NCI-H187 (cell line): Measurements from ENCODE around the gene PTPN18.

ENCODE experiments used
- DNase-seq, 2 experiments: peaks; one replicate each; lab custom pipeline; 2025; lab: John Stamatoyannopoulos, UW

PTPN18 gene

DNA sequence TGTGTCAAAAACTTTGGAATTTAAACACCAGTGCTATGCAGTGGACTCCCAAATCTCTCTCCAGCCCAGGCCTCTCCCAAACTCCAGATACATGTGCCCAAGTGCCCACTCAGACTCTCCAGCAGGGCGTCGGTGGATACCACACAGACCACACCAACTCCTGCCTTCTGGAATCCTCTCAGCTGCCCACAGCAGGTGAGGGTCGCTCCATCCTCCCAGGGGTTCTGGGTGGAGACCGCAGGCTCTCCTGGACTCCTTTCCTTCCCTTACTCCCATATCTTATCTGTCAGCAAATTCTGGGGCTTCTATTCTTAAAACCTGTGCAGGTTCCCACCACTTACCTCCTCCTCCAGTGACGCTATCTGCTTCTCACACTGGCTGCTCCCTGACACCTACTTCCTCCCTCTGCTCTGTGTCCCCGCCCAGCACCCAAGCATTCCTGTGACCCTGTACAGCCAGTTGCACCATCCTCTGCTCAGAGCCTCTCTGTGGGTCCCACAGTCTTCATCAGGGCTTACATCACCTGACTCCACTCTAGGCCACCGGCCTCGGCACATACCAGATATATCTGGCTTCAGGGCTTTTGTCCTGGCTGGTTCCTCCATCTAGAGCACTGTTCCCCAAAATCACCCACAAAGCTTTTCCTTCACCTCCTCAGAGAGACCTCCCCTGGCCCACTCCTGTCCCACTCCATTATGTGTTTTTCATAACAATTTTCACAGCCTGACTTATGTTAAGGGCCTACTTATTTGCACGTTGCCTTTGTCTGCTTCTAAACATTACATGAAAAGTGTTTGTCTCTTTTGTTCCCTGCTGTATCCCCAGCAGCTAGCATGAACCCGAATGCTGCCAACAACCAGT is 15.7 kb upstream of the PTPN18 start:
- DNase-seq = no peak

DNA sequence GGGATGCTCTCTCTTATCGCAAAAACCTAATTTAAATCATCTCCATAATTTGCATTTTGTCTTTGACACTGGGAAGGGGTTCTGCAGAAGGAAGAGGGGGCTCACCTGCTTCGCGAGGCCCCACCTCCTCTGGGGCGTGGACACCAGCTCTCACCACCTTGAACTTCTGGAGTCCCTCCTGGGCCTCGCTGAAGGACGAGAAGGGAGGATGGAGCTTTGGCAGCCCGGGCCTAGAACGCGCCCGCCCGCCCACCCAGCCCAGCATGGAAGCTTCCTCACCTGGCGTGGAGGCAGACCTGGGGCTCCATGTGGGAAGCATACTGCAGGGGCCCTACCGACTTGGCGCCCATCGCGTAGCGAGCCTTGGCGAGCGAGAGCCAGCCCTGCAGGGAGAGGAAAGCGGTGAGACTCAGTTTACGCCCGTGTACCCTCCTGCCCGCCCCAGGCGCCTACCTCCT is 14.3 kb upstream of the PTPN18 start:
- no peak for DNase-seq

GRCh38 chr2:130342020-130342532 is 13.8 kb upstream of the PTPN18 start:
- DNase-seq = peak; percentile 67 to 94

DNA sequence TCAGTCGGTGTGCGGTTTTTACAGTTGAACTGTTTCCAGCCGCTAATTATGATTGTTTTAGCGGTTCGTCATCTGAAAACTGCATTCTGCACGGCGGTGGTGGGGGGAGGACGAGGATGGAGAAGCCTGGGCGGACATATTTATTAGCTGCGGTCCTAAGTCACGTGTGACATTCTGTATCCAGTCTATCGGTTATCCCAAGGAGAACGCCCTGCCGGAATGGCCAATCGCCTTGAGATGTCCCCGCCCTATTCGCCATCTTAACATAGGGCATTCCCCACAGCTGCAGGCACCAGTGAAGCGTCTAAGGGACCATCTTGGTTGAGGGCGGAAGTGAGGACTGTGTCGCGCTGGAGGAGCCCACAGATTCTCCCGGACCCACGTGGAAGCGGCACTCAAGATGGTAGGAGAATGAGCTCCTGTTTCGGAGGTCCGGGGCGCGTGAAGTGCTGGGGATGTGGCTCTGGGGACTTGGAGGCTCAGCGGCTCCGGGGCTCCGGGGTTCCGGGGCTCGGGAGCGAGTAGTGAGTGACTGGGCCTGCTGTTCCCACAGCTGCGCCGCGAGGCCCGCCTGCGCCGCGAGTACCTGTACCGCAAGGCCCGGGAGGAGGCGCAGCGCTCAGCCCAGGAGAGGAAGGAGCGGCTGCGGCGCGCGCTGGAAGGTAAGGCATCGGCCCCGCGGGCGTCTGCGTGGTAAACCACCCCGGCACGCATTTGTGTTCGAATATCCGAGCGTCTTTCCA is 13.2 kb upstream of the PTPN18 start, which contains the start of gene IMP4:
Gene IMP4 (plus strand): TSS at position 365 of the 743 bp plus-strand sequence. CDS start 36 bp downstream, at position 401.
- peak; percentile 90 to 94 for DNase-seq

DNA sequence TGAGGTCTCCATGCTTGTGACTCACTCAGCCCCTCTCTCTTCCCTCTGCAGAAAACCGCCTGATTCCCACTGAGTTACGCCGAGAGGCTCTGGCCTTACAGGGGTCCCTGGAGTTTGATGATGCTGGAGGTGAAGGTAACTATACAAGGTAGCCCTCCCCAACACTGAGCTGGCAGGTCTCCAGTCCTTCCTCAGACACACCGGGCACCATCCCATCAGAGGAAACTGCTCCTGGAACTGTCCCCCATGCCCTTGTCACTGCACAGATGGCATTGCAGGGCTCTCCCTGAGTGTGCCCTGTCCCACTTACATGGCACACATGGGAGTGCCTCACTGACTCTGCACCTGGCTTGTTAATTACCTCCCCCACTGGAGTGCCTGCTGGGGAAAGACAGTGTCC is 11.3 kb upstream of the PTPN18 start:
- no peak for DNase-seq

DNA sequence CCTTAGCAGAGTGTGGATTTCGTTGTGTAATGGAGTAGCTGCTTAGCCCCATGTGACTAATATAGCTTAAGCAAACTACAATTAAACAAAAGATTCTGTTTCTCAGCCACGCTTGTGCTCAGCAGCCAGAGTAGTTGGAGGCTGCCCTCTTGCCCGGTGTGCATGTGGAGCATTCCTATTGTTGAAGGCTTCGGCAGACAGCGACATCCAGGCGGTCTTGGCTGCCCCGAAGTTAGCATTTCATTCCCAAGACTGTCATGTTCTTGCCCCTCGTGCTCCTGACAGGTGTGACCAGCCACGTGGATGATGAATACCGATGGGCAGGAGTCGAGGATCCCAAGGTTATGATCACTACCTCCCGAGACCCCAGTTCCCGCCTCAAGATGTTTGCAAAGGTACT is 10.8 kb upstream of the PTPN18 start:
- DNase-seq = no peak

DNA sequence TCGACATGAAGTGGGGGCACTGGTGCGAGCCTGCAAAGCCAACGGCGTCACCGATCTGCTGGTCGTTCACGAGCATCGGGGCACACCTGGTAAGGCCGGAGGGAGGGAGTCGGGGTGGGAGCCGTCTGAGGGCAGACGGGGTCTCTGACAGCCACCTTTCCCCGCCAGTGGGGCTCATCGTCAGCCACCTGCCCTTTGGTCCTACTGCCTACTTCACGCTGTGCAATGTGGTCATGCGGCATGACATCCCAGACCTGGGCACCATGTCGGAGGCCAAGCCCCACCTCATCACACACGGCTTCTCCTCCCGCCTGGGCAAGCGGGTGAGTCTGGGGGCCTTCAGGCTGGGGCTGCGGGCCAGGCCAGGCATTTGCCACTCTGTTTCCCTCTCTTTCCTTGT is 10.2 kb upstream of the PTPN18 start:
- no peak for DNase-seq

DNA sequence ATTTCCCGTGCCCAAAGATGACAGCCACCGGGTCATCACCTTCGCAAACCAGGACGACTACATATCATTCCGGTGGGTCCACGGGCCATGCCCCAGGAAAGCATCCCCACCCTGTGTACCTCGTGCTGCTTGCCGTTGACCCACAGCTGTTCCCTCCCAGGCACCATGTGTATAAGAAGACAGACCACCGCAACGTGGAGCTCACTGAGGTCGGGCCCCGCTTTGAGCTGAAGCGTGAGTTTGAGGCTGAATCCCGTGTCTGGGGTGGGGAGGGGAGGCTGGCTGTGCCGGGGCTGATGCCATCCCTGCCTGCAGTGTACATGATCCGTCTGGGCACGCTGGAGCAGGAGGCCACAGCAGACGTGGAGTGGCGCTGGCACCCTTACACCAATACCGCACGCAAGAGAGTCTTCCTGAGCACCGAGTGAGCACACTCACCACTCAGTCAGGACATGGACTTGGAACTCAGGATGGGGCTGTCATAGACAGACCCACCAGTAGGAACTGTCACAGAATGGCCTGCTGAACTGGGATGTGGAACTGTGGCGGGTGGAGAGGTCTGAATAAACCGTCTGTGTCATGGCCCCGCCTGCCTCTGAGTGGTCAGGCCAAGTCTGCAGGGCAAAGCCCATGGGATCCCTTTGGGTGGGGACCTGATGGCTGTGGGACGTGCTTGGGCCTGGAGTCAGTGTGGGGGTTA is 9.7 kb upstream of the PTPN18 start:
- DNase-seq = no peak

GRCh38 chr2:130346741-130347066 is 9.2 kb upstream of the PTPN18 start:
- no peak for DNase-seq

- no peak for DNase-seq
These were observed 8.5 kb upstream of the PTPN18 start for GRCh38 chr2:130347220-130347925.

DNA sequence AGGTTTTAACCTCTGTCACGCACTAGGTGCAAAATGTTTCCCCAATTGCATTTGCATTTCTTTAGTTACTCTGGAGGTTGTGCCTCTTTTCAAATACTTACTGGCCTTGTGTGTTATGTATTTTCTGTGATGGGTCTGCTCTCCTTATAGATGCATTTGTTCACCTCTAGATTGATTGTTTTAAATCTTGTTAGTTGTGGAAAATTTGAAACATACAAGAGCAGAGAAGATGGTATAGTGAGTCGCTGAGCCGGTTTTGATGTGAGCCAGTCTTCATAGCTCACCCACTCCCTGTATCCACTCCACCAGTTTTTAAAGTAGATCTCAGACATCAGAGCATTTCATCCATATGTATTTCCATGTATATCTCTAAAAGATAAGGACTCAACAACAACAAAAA is 6.7 kb upstream of the PTPN18 start:
- no peak for DNase-seq

DNA sequence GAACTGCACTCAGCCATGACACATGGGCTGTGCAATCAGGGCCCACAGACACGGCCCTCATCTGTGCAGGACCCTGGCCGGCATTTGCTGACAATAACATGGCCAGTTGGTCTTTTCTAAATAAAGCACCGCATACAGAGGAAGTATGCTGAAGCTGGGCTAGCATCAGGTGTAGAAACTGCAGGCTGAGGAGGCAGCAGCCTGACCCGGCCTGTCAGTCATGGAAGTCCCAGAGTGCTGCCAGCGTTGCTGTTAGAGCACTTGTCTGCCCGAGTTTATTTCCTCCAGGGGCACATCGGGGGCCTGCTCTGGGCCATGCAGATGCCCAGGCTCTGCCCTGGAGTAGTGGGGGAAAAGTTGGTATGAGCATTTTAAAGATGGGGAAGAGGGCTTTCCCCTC is 4.1 kb upstream of the PTPN18 start:
- no peak for DNase-seq

- DNase-seq = no peak
These were observed 3.6 kb upstream of the PTPN18 start for GRCh38 chr2:130352237-130352636.

GRCh38 chr2:130353291-130354138 is 2.3 kb upstream of the PTPN18 start:
- no peak for DNase-seq

DNA sequence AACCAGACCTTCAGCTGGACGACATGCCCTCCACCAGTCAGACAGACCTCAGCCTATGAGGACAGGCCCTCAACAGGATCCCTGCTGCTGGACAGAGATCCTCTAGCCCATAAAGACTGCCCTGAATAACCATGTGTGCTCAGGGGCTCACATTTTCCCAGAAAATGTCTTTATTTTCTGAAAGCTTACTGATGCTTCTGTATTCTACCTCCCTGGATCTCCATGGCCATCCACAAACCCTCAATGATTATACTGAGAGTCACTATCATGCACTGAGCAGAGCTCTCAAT is 1.8 kb upstream of the PTPN18 start:
- DNase-seq = no peak

- DNase-seq = no peak
These were observed 681 bp upstream of the PTPN18 start for GRCh38 chr2:130355172-130355577.

- no peak for DNase-seq
These were observed 2.0 kb downstream of the PTPN18 start for GRCh38 chr2:130357864-130358263.

- no peak for DNase-seq
These were observed 2.8 kb downstream of the PTPN18 start for GRCh38 chr2:130358420-130359350.

GRCh38 chr2:130359466-130359865 is 3.6 kb downstream of the PTPN18 start:
- no peak for DNase-seq

DNA sequence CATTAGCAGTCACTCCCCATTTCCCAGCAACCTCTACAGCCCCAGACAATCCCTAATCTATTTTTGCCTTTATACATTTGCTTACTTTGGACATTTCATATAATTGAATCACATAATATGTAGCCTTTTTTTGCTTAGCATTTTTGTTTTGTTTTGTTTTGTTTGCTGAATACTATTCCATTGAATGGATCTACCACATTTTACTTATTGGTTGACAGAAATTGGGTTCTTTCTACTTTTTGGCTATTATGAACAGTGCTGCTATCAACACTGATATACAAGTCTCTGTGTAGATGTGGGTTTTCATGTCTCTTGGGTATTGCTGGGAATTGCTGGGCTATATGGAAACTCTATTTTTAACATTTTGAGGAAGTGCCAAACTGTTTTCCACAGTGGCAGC is 7.6 kb downstream of the PTPN18 start:
- DNase-seq = no peak
